HG03103 (cell line): ENCODE data around the gene FNDC10.
"Not testable (repeated sequence)": the region's sequence is repeated elsewhere in the genome, so short reads cannot be mapped to it uniquely, and the experiment has no call there.

Experiments used
- ATAC-seq: cut with Tn5 transposase; IDR thresholded peaks from one replicate; pipeline ENCODE4 v1.9.1; 2021; ENCODE audit warnings: low read depth; ENCODE audit not compliant: unreplicated experiment

The FNDC10 gene

GRCh38 chr1:1573843-1574720 is 25.9 kb downstream of the FNDC10 start:
- ATAC-seq, result peak; percentile 53

DNA sequence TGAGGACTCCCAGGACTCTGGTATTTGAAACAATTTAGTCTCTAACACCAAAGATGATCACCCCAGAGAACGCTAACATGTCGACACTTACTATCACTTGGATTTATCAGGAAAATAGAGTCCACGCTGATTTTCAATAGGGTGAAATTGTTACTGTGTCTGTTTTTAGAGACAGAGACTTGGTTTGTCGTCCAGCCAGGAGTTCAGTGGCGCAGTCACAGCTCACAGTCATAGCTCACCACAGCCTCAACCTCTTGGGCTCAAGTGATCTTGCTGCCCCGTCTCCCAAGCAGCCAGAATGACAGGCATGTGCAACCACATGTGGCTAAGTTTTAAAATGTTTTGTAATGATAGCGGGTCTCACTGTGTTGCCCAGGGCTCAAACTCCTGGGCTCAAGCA is 30.6 kb downstream of the FNDC10 start:
- ATAC-seq, result no peak

DNA sequence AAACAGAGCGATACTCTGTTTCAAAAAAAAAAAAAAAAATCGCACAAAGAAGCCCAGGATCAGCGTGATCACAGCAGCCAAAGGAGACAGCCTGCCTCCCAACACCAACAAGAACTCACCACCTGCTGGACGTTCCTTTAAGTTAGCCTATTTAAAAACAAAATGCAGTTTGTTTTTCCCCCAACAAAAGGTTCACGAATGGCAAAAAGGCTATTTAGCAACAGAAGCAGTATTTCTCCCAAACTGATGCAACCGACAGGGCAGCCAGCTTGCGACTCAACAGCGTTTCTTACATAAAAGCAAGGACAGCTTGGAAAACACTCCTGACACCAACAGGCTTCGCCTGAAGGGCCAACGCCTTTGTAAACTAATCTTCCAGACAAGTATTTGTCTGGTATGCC is 32.0 kb downstream of the FNDC10 start:
- ATAC-seq, result no peak

DNA sequence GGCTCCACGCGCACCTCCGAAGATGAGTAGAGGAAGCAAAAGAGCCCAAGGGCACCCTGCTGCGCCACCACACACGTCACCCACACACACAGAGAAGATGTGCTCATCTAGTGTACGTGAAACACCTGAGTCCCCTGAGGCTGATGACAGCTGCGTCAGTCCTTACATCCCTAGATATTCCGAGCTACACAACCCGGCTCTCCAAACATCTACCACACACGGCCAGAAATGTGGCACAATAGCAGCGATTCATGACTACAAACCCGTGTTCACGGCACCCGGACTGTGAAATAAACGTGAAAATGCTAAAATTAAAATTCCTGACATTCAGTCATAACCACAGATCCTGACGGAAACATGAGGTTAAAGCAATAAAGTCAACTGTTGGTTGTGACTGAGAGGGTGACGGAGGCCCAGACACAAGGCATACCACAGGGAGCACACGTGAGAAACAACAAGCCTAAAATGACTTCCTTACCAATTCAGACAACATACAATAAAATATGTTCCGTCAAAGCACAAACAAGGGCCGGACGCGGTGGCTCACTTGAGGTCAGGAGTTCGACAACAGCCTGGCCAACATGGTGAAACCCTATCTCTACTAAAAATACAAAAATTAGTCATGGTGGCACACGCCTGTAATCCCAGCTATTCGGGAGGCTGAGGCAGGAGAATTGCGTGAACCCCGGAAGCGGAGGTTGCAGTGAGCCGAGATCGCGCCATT is 32.6 kb downstream of the FNDC10 start:
- ATAC-seq, result no peak

- no peak for ATAC-seq
These were observed 34.6 kb downstream of the FNDC10 start for GRCh38 chr1:1565340-1565739.

DNA sequence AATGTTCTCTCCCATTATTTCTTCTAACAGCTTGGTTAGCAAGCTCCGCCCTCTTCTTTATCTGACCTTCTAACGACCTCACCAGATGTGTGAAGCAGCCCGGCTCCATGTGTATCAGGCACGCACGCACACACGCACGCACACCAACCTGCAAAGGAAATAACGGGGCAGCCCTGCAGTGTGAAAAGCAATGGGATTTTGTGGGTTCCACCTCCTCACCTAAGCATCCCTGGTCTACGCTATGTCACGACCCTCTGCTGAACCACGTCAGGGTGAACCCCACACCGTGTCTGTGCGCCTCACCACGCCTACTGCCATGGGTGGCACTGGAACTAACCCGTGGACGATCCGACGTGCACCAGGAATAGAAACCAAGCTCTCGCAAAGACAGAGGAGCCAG is 35.7 kb downstream of the FNDC10 start:
- ATAC-seq, result no peak

GRCh38 chr1:1563688-1564087 is 36.2 kb downstream of the FNDC10 start:
- no peak for ATAC-seq

- ATAC-seq, result no peak
These were observed 37.3 kb downstream of the FNDC10 start for GRCh38 chr1:1562556-1563195.

DNA sequence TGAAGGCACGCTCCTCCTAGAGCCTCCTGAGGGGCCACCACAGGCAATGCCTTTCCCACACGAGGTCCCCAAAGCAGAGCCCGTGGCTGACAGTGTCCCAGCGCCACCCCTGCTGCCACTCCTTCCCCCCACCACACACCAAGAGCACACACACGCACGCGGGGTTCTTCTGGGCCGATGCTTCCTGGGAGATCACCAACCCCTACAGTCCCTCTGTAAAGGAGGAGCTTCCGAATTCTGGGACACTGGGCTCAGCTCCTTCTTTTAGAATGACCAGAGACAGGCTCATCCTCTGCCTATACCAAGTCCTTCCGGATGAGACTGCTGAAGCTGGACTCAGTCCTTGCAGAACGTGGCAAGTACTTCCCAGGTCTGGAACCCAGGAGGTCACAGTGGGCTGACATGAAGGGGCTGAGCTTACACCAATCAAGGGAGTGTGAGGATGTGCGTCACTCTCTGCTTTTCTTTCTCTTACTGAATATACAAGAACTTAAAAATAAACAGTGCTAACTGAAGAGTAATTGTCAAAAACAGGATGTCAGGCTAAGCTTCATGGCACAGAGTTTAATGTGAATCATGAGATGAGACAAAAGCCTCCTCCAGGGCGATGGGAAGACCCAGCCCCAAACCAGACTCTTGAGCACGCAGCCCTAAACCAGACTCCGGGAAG is 38.0 kb downstream of the FNDC10 start:
- no peak for ATAC-seq

DNA sequence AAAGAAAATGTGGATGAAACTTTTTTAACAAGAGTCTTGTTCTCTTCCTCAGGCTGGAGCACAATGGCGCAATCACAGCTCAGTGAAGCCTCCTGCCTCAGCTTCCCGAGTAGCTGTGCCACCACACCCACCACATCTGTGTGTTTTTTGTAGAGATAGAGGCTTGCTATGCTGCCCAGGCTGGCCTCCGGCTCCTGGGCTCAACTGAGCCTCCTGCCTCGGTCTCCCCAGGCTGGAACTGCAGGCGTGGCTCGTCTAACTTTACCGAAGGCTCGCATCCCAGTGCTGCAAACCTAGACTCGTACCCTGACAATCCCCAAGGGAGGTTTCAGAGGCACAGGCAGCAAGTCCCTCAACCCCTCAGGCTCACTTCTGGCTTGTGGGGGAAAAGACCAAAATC is 39.8 kb downstream of the FNDC10 start:
- ATAC-seq, result no peak

DNA sequence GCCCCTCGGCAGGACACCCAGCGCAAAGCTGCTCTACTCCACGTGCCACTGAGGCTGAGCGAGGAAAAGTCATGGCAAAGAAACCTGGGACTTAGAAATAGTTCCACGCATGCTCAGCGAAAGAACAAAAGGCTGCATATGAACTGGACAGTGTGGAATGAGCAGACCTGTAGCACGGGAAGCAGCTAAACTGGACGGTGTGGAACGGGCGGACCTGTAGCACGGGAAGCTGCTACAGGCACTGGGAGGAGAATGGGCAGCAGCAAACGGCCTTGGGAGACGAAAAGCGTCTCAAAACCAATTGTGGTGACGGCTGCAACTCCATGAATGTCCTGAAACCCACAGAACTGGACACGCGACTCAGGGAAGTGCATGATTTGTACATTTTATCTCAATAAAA is 40.9 kb downstream of the FNDC10 start:
- ATAC-seq, result no peak

DNA sequence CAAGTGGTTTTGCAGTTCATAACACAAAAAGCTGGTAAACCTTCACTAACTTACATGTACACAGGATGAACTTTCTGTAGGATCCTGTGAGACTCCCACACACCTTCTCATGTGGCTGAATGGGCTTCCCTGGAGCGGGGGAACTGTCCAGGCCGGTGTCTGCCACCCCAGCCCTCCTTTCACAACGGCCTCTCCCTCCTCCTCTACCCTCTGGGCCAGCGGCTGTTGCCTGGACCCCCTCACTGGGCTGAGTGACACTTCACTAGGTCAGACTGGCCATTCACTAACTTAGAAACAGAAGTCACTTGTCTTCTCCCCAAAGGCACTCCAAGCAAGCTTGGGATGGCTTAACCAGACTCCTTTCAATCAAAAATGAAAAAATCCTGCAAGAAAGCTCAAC is 41.3 kb downstream of the FNDC10 start:
- no peak for ATAC-seq

DNA sequence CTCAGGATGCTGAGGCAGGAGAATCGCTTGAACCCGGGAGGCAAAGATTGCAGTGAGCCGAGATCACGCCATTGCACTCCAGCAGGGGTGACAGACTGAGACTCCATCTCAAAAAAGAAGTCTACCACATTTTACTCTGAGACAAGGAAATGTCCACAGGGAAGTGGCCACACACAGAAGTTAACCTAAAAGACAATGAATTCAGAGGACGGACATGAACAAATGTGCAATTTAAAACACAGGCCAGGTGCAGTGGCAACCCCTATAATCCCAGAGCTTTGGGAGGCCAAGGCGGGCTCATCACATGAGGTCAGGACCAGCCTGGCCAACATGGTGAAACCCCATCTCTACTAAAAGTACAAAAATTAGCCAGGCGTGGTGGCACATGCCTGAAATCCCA is 42.2 kb downstream of the FNDC10 start:
- not testable (repeated sequence) for ATAC-seq

GRCh38 chr1:1556961-1557360 is 43.0 kb downstream of the FNDC10 start:
- not testable (repeated sequence) for ATAC-seq

DNA sequence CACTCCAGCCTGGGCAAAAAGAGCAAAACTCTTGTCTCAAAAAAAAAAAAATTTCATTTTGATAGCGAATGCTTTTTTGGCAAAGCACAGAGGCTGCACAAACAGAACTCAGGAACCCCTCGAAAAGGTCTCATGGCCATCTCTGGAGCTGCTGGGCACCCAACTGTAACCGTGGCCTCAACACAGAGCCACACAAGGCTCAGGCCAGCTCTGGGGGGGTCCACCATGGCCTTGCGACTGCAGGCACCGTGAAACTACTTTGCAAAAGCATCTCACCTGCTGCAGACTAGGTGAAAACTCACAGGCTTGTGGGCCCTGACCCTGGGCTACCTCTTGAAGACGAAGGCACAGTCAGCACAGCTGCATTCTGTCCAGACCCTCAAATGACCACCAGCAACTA is 43.4 kb downstream of the FNDC10 start:
- ATAC-seq, result no peak

DNA sequence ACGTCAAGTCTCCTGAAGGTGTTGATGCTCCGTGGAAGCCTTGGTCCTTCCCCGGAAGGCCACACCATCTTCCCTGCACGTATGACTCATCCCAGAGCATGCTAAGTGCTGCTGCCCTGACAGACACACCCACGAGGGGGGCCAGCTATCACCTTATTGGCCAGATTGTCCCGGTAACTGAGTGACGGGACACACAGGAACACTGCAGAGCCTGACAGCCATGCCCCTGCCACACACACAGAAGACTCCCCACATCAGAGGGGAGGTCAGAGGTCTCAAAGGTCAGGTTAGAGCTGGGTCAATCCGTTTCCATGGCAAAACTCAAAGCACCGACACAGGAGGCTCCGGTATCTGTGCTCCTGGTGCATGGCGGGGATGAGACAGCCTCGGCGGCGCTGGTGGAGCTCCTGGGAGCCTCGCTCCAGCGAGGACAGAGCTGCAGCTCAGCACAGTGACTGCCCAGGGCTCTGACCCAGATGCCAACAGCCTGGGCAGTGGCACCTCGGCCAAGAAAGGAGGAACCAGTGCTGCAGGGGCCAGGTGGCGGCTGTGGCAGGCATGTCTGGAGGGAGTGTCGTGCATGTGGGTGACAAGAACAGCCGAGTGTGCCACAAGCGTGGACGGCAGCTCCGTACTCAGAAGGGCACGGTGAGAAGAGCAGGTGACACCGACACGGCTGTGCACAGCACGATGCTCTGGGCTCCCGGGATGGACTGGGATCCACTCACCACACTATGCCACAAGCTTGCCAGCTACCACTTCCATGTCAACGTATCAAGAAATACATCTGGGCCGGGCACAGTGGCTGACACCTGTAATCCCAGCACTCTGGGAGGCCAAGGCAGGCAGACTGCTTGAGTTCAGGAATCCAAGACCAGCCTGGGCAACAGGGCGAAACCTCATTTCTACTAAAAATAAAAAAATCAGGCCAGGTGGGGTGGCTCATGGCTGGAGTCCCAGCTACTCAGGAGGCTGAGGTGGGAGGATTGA is 44.7 kb downstream of the FNDC10 start:
- ATAC-seq, result no peak

DNA sequence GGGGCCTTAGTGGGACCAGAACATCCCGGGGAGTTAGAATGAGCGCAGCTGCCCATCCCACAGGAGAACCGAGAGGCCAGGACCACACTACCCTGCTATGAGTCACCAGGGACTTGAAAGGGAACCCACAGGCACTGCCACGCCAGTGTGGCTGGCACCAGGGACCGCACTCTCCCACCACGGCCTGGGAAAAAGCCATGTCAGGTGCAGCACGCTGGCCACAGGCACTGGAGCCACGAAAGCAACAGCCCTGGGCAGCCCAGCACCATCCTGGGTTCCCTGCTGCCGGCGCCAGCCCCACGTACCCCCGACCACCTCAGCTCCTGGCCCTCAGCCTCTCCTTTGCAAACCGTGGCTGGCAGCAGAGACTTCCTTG is 45.4 kb downstream of the FNDC10 start:
- ATAC-seq, result no peak

DNA sequence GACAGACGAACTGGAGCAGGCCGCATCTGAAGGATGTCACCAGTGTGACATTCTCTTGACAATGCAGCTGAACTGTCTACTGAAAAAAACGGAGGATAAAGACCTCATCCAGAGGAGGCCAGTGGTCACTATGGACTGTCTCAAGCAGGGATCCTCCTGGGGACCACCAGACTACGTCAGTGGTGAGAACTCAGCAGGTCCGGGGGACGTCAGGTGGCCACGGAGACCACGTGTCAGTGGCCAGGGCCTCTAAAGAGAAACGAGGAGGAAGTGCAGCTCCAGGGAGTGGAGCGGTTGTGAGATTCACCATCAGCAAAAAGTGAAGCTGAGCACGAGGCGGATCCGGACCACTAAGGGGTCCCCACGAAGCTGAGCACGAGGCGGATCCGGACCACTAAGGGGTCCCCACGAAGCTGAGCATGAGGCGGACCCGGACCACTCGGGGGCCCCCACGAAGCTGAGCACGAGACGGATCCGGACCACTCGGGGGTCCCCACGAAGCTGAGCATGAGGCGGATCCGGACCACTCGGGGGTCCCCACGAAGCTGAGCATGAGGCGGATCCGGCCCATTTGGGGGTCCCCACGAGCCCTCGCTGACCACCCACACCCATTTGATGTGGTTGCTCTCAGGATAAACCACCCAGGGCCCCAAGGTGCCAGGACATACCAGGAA is 46.0 kb downstream of the FNDC10 start:
- ATAC-seq, result no peak

- no peak for ATAC-seq
These were observed 47.7 kb downstream of the FNDC10 start for GRCh38 chr1:1552263-1552639.
